GM11168 (cell line): ENCODE results near the gene KLHL3.

Experiments used
- in situ Hi-C: fragments of 300-500 bp; cut with MboI; formaldehyde crosslinking; loops from one replicate; pipeline ENCODE4 v1.12.0; 2022; ENCODE audit warnings: low sequenced_read_pairs; ENCODE audit not compliant: unreplicated experiment

The KLHL3 gene

DNA sequence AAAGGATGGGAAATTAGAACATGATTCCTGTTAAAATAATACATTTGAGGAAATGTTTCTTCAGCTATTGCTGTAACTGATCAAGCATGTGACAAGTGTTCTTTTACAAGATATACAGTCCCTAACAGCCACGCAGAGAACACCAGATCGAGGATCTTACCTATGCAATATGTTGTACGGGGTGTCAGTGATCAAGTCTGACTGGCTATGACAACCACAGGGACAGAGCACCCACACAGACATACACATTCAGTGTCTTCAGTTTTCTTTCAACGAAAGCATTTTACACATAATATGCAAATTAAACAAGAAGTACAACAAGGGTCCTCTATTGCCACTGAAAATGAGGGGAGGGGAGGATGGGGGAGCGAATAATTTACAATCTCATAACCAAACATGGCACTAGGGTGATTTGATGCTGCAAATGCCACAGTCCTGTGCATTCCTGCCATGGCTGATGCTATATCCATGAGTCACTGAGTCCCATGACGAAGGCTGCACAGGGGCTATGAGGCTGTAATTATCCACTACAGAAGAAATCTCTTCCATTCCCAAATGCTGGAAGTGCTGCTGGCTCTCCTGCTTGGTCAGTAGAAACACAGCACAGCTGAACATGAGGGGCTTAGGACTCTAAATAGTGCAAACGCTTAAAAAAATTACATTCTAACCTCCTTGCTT, 118.2 kb downstream of the KLHL3 start:
- in situ Hi-C loops: no loop called here

DNA sequence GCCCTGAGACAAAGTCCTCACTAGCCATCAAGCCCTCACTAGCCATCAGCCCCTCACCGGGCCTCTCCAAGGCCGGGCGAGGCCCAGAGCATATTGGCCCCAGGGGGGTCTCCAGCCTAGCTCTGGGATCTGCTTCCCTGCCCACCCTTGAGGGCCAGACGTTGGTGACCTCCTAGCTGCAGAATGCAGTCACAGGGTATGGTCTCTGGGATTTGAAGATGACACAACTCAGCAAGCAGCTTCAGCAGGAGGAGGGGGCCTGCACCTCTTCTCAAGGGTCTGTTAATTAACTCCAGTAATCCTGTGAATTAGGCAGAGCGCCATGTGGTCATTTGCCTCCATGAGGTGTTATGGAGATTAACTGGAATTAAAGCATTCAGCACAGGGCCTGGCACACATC, 119.8 kb downstream of the KLHL3 start:
- in situ Hi-C loops: no loop called here

DNA sequence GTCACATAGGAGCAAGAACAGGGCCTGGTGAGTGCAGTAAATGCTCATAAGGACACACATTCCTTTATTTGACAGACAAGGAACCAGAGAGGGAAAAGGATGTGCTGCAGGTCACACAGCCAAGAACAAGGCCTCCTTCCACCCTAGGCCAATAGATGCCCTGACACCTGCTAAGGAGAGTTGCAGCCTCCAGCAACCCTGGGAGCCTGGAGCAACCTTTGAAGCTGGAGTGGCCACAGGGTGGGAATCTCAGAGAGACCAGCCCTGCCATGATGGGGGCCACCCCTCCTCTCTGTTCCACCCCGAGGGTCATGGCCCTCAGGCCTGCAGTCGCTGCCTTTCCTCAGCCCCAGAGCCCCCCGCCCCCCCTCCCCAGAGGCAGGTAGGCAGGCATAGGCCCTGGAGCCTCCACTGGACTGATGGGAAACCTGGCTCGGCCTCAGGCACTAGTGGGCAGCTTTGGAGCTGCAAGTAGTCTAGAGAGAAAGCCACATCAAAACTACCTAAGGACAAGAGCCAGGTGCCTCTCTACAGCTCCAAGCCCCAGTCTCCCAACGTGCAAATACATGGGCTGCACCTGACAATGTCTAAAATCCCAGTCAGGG, 120.6 kb downstream of the KLHL3 start:
- in situ Hi-C loops: no loop called here

DNA sequence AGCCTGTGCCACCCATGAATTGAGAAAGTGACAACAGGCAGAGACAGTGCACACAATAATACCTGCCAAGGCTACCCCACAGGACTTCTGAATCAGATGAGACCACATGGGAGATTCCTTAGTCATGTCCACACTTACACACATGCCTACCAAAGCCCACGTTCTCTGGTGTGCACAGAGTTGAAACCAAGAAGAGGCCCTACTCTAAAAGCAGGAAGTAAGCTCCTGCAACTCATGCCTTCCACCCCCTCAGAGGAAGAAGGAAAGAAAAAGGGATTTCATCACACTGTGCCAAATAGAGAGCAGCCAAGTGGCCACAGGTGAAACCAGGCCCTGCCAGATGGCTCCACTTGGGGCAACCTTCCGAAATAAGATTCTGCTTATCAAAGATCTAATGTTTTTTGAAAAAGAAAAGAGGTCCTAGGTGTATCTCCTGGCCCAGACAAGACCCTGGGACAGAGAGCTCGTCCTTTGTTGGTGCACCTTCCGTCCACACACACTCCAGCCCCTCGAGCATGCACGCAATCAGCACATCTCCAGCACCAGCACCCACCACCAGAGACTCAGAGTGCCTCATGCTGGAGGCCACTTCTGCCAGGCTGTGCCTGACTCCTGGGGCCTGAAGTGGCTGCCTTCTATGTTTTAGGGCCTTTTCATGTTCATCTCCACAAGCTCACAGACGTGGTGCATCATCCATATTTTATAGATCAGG, 122.2 kb downstream of the KLHL3 start:
- in situ Hi-C loops: no loop called here

DNA sequence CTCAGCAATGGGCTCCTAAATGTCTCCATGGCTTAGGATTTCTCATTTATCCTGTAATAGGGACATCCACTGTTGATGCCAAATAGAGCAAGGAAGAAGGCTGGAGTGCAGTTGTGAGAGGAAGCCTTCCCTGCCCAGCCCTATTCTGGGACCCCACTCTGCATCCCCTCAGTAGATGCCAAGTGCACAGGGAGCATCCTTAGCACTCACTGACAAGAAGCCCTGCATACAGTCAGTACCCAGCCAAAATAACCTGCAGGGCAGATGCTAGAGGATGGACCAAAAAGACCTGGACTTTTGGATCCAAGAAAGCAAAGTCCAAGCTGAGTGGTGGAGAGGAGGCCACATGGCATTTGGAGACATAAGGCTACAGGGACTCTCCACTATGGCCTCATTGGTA, 123.3 kb downstream of the KLHL3 start:
- in situ Hi-C loops: no loop called here

DNA sequence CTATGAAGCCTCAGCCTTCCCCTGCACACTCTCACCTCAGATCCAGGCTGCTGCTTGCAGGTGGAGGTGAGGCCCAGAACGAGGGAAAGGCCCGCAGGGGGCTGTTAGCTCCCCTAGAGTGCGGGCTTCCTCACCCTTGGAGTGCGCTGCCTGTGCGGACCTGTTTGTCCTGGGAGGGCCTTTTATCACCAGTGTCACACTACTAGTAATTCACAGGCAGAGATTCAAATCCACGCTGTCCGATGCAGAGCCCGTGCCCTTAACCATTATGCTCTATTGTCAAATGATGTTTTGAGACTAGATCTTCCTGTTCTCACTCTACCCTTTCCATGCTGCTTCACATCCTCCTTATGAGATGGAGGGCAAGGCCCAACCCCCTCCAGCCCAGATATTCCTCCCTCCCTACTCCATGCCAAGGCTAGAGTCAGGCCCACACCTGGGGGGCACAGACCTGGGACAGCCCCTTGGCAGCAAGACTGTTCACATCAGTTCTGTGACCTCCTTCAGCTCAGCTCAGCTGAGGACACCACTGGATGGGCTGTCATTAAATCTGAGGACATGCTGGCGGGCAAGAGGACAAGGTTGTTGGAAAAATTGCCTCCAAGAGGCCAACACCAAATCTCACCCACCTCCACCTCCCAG, 124.0 kb downstream of the KLHL3 start:
- in situ Hi-C loops: no loop called here

DNA sequence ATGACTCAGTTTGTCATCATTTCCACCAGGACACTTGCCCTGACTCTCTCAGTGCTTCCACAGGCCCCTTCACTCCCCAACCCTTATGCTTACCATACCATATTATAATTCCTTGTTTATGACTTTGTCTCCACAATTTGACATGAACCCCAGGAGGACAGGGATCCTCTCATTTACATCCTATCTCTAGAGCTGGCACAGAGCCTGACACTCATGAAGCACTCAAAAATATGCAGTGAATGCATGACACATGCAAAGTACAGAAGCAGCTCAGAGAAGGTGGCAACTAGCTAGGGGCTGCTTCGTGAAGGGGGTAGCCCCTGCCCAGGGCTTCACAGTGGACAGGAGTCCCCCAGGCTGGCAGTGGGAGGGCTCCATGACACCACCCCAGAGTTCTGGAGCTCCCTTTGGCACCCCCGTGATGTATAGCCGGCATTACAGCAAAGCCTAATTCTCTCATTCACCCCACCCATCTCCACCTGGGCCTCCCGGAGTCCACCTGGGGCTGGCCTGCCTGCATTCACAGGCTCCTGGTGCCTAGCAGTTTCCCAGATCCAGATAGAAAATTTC, 124.8 kb downstream of the KLHL3 start:
- in situ Hi-C loops: no loop called here

DNA sequence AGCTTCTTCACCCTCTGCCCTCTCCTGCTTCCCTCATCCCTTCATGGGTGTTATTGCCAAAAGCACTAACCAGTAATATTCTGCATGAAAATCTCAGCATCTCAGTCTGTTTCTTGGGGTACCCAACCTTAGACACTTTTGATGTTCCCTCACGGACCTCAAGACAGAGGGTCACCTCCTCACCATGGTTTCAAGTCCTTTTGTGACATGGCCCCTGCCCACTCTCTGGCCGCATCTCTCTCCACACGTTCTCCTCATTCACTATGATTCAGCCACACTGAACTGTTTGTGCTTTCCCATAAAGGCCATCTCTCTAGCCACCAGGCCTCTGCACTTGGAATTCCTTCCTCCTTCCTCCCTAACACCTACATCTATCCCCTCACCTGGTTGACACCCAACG, 125.3 kb downstream of the KLHL3 start:
- in situ Hi-C loops: no loop called here

DNA sequence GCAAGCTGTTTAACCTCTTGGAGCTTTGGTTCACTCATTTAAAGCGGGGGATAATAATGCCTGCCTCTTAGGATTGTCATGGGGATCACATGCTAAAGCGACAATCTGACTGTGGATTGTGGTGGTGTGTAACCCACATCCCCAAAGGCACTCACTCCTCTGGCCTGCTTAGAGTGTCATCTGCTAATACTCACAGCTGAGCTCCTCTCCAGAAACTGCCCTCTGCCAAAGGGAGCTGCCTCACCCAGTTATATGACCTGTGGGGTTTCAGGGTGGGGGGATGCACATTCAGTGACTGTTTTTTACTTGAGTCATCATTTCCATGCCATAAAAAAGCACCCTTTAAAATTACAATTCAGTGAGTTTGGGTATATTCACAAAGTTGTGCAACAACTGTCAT, 126.8 kb downstream of the KLHL3 start:
- in situ Hi-C loops: no loop called here

DNA sequence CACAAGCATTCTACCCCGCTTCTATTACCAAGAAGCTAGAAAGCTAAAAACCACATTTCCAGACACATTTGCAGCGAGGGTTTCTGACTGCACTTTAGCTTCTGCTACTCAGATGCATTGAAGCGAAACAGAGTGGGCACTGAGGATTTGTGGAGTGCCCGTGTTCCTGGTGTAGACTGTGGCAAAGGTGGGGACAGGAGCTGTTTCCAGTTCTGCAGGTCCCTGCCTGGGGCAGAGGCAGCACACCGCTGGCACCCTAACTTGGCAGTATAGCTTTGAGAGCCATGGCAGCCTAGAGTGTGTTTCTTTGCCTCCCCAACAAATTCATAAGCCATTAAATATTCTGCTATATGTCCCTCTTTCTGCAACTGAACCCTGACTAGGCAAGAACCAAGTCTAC, 128.1 kb downstream of the KLHL3 start:
- in situ Hi-C loops: no loop called here

DNA sequence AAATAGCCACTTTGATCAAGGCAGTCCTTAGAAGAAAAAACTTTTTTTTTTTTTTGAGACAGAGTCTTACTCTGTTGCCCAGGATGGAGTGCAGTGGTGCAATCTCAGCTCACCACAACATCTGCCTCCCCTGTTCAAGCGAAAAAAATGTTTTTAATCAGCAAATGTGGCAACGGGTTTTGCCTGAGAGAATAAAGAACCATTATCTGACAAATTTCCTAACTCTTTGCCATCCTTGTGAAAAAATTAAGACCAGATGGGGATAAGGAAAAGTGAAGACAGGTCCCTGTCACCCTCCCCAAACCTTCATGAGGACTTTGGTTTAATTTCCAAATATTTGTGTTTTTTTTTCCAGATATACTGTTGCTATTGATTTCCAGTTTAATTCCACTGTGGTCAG, 129.5 kb downstream of the KLHL3 start:
- in situ Hi-C loops: no loop called here

DNA sequence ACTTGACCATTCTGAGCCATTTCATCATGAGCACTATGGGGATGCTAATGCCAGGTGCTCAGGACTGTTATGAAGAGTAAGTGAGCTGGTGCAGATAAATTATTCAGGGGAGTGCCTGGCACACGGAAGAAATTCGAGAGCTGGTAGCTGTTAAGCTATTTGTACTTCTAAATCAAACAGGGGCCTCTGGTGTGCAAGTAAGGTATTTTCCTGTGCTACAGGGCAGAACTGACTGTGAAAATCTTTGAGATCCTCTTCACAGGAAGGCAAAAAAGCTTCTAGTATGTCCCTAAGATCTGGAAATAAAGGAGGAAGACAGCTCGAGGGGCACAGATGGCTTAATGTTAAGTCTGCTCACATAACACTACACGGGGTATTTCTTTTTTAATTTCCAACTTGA, 130.5 kb downstream of the KLHL3 start:
- in situ Hi-C loops: no loop called here

DNA sequence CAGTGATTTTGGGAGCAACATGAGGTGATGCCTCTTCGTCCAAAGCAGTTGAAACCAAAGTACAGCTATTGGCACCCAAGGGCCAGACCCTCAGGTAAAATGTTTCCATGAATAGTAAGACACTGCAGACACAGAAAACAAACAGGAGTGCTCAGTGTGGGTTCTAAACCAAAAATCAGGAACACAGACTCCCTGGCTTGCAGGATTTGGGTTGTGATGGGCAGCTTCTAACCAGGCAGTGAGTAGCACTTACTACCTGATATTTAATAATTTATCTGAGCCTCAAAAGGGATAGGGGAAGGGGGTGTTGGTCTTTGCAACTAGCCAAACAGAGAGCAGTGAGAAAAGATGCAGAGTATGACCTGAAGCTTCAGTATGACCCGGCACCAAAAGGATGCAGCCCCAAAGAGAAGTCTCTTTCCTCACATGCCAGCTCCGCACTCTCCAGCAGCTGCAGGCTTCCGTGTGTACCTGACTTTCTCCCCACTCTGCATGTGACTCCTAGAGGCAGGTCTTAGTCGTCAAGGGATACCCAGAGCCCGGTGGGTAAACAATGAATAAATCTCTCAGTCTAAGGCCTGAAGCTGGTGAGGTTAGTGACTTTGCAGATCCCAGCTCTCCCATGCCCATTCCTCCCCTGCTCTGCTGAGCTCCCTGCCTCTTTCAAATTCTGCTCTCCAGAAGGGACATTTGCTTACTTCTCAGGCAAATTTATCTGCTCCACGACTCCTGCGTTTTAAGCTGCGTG, 131.4 kb downstream of the KLHL3 start:
- in situ Hi-C loops: no loop called here

DNA sequence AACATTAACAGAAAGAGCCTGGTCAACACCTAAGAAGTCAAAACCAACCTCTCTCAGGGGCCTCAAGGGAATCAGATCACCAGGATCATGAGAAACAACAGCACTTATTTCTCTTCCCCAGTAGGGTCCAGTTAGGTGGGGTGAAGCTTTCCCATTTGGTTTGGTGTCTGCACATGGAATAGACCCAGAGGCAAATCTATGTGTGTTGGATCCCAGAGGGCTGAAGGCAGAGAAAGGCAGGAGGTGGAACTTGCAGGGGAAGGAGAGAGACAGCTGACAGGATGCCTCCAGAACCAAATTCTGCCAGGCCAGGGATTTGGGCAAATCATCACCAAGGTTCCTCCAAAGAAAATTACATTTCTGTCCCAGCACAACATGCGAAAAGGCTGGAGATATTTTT, 132.0 kb downstream of the KLHL3 start:
- in situ Hi-C loops: no loop called here

DNA sequence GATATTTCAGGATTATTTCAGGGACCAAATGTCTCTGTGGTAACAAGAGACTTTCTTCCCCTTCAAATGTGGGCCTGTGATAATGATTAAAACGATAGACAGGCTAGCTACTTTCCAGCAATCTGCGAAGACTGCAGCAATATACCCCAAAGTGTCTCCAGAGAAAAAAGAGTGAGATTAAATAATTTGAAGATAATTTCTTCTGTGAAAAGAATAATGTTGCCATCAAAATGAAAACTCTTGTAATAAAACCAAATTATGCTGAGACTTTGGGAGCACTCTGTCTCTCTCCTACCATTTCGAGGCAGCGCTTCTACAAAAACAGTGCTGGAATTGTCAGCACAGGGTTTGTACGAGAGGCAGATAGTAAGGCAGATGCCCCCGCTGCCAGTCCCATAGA, 132.5 kb downstream of the KLHL3 start:
- in situ Hi-C loops: no loop called here

DNA sequence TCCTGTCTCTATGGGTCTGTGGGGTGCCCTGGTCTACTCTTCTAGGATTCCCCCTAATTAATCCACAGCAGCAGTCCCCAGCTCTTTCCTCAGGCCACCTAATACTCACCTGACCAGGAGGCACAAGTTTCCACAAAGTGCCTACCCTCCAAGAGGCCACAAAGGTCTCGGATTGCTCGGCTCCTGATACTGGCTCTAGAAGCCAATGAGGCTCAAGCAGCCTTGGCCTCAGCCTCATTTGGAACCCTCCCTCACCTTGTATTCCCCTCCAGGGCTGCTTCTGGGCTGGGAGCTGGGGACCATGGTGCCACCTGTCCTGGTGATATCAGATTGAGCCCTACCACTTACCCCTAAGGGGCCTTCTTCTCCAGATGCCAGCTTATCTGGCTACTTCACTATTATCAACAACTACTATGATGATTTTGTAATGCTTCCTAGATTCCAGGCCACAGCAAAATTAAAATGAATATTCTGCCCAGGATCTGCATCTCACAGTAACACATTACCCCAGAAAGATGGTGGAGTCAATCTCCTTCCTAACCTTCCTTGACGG, 133.1 kb downstream of the KLHL3 start:
- in situ Hi-C loops: no loop called here

DNA sequence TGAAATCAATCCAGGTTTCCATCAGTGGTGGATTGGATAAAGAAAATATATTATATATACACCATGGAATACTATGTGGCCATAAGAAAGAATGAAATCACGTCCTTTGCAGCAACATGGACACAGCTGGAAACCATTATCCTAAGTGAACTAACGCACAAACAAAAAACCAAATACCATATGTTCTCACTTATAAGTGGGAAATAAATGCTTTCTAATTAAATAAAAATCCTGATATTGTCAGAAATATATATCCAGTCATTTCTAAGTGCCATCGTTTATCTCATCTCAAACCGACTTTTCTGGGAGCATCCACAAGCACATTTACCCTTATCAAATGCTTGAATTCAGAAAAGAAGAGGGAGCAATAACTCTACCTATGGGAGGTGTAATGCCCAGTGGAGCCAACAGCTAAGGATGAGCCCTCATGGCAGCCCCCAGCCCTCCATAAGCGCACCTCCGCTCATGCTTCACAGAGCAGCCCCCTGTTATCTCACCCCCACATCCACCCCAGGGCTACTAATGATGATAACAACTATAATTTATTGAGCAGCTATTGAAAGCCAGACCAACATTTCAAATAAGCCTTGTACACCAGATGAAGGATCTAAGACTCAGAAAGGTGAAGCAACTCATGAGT, 135.0 kb downstream of the KLHL3 start:
- in situ Hi-C loops: no loop called here

DNA sequence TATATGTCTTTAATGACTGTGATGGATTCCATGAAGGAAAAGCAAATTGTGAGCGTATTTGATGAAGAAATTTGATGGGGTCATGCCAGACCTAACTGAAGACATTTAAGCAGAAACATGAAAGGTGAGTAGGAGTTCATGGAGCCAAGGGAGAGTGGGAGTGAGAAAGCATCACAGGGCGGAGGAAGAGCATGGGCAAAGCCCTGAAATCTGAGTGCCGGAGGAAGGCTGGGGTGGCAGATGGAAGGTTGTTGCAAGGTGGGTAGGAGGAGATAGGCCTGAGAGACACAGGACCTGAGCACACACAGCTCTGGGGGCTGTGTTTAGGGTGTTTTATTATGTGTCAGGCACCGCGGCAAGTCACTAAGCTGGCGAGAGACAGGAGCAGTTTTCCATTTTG, 136.4 kb downstream of the KLHL3 start:
- in situ Hi-C loops: no loop called here

DNA sequence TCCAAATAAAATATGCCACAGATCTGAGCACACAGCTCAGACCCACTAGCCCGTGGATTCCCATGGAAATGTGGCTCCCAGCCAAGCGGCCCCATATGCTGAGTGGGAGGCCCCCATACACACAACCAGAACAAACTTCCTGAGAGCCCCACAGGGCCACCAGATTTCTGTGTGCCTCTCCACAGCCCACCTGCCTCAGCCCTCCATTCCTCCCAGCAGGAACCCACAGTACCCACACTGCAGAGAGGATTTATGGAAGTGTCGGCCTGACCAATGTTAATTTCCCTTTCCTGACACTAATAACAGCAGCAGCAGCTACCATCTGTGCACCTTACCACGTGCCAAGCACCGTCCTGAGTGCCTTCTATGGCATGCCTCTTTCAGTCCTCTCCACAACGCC, 137.5 kb downstream of the KLHL3 start:
- in situ Hi-C loops: no loop called here

DNA sequence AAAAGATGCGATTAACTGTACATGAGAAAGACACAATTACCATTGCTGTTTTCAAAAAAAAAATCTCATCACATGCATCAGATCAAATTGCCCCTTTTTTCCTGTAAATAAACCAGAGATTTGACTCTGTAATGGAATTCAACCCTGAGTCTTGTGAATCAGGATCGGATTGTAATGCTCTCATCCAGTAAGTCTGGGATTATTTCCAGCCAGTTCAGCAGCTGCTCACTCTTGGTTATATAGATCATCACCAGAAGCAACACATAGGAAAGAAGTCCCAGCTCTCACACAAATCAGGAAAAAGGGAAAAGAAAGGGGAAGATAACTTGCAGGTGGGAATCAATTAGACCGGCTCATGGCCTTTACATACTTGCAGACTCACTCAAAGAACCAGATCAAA, 138.9 kb downstream of the KLHL3 start:
- in situ Hi-C loops: no loop called here
